GM10248 (cell line): ENCODE data around the gene TBC1D5.

Experiments used
- CTCF ChIA-PET: fragments of 300-600 bp; sonication (Branson Sonifier 250); formaldehyde crosslinking; extraction: SDS; loops from one replicate; lab custom pipeline; 2021; ENCODE audit warnings: antibody characterized with exemption; lab: Yijun Ruan, JAX
- POLR2A ChIA-PET: fragments of 350-650 bp; sonication (Branson Sonifier 250); formaldehyde crosslinking; extraction: SDS; loops from one replicate; lab custom pipeline; 2020; ENCODE audit warnings: antibody characterized with exemption; lab: Yijun Ruan, JAX
- DNase-seq: peaks from one replicate; pipeline ENCODE4 v3.0.0; 2012; ENCODE audit errors: extremely low spot score
- TF ChIP-seq, protein P1 (sequence below): IDR thresholded peaks from 2 replicates; pipeline ENCODE4 v1.5.1; 2012; ENCODE audit warnings: mild to moderate bottlenecking, low read depth; ENCODE audit errors: extremely low read depth, missing control alignments, control extremely low read depth

Gene TBC1D5

DNA sequence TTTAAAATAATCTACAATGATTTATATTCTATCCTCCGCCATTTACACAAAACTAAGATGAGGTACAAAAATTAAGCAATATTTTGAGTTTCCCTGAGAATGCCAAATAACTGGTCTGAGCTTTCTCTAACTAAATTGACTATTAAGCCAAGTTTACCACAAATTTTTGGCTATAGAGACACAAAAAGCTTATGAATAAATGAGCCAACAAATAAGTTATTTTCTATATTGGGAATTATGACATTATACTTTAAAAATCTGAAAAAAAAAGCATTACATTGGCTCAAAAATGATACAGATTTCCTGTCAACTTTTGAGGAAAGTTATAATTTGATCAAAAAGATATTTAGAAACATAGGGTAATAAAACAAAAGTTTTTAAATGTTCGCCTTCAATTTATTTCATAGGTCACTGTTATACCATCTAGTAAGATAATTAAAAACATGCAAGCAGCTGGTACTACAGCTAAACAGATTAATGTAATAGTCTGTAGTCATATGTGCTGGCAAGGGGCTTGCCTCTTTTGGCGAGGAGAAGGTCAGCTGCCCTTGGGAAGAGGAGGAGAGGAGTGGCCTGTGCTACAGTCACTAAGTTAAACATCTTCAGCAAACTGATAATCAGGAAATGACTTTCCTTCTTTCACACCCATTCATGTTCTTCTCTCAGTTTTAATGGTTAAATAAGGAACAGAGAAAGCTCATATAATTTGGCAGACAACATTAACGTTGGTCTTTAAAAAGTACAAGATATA is 318.5 kb downstream of the TBC1D5 start:
- peak; percentile 10 for DNase-seq
- ChIA-PET POLR2A (no interaction called here), CTCF (interaction anchor here (0.9 to 3.2 kb wide), 5 partner anchors 8 to 418 kb away, joined by 3 to 18 read pairs (median 4); no protein-coding TSS in a partner anchor)
- TF ChIP-seq, protein P1, sequence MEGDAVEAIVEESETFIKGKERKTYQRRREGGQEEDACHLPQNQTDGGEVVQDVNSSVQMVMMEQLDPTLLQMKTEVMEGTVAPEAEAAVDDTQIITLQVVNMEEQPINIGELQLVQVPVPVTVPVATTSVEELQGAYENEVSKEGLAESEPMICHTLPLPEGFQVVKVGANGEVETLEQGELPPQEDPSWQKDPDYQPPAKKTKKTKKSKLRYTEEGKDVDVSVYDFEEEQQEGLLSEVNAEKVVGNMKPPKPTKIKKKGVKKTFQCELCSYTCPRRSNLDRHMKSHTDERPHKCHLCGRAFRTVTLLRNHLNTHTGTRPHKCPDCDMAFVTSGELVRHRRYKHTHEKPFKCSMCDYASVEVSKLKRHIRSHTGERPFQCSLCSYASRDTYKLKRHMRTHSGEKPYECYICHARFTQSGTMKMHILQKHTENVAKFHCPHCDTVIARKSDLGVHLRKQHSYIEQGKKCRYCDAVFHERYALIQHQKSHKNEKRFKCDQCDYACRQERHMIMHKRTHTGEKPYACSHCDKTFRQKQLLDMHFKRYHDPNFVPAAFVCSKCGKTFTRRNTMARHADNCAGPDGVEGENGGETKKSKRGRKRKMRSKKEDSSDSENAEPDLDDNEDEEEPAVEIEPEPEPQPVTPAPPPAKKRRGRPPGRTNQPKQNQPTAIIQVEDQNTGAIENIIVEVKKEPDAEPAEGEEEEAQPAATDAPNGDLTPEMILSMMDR = no peak

DNA sequence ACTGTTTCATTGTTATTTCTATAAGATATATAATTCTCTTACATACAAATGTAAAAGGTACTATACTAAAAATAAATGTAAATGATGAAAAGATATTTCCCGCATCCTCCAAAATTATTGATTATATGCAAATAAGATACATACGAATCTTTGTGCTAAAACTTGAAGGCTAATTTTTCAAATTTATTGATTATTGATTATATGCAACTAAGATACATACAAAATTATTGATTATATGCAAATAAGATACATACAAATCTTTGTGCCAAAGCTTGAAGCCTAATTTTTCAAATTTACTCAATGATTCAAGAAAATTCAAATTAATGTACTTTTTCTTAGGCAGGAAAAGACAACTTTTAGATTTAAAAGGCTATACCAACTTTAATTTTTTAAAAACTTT is 319.8 kb downstream of the TBC1D5 start:
- CTCF ChIA-PET = interaction anchor here (2.6 to 3.2 kb wide), 2 partner anchors 9 to 419 kb away, joined by 15 to 18 read pairs; no protein-coding TSS in a partner anchor
- POLR2A ChIA-PET = no interaction called here
- DNase-seq = no peak
- TF ChIP-seq, protein P1 = no peak

DNA sequence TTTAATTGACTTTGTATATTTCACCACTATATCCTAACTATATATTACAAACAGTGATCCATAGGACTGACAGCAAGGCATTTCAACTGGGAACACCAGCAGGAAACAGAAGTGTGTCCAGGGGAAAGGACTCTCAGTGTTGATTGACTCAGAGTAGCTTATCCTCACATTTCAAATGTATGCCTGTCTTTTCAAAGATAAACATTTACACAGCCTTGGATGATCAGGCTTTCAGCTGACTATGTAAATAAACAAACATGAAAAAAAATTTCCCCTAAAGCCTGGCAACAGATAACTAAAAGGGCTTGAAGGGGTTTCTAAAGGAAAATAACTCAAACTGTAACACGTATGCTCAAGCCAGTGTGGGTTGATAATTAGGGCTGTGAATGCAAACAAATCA is 321.8 kb downstream of the TBC1D5 start:
- ChIA-PET POLR2A (no interaction called here), CTCF (interaction anchor here (1.2 to 1.5 kb wide), 2 partner anchors 15 to 177 kb away, joined by 3 to 5 read pairs; no protein-coding TSS in a partner anchor)
- TF ChIP-seq, protein P1 = no peak
- no peak for DNase-seq

DNA sequence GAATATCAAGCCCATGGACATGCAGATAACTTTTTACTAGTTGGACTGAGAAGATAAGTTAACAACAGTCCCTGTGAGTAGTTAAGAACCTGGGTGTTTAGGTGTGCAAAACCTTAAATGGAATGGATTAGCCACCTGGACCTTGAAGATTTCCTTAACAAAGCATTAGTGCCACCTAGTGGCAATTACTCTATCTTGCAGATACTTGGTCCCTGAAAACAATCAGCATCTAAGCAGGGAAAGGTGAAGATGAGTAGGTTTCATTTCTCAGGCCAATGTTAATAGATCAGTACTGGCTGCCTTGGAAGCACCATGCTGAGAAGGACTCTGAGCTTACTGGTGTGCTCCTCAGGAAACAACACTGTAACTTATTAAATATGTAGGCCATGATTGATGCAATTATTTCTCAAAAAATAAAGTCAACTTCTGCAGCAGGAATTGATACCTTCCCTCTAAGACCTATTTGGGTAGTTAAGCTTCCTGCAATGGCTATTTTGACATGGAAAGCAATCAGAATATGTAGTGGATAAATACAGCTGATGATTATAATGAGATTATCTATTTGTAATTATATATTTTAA is 329.4 kb downstream of the TBC1D5 start:
- TF ChIP-seq, protein P1 = peak; percentile 68
- ChIA-PET POLR2A (no interaction called here), CTCF (interaction anchor here (0.6 to 2.3 kb wide), 32 partner anchors 8 to 1165 kb away, joined by 3 to 22 read pairs (median 4); no protein-coding TSS in a partner anchor)
- peak; percentile 33 for DNase-seq

DNA sequence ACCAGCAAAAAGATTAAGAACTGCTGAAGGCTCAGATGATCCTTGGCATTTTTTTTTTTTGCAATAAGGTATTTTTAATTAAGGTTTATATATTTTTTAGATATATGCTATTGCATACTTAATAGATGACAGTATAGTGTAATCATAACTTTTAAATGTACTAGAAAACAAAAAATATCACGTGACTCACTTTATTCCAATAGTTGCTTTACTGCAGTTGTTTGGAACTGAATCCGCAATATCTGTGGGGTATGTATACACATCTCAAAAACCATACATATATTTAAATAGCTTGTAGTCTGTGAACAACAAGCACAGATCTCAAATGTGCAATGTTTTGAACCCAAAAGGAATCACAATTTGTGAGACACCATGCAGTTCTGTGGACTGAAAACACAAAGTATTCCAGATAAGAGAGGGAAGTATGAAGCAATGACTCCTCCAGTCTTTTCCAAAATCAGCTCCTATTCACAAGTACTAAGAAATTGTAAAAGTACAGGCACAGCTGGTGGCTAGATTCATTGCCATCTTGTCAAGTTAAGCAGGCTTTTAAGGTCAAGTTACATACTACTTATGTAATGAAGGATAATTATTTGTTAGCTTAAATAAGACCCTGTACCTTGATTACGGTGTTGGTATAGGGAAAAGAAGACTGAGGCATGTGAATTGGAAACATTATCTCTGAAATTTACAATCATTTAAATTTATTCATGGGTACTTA is 331.1 kb downstream of the TBC1D5 start:
- no peak for DNase-seq
- TF ChIP-seq, protein P1 = no peak
- ChIA-PET POLR2A (no interaction called here), CTCF (interaction anchor here (0.7 to 4.2 kb wide), 5 partner anchors 12 to 810 kb away, joined by 3 to 20 read pairs (median 3); no protein-coding TSS in a partner anchor)

DNA sequence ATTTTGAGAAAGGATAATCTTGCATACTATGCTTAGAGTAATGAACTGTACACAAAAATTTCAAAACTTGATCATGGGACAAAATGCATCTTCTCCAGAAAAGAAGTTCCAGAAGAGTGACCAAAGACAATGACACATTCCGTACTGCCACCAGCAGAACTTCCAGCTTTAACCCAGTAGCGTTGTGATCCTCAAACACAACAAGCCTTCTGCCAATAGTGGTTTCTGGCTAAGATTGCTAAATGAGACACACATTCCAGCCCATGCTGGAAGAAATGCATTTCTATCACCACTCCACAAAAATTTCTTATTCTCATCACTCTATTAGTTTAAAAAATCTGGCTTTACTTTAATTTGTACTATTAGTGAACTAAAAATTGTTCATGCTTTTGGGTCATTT is 334.9 kb downstream of the TBC1D5 start:
- TF ChIP-seq, protein P1 = no peak
- POLR2A ChIA-PET = no interaction called here
- CTCF ChIA-PET = interaction anchor here (1.4 kb wide), 1 partner anchor 18 kb away, joined by 4 read pairs; no protein-coding TSS in a partner anchor
- no peak for DNase-seq
